ENCODE measurements around the gene C11orf86.

DNA sequence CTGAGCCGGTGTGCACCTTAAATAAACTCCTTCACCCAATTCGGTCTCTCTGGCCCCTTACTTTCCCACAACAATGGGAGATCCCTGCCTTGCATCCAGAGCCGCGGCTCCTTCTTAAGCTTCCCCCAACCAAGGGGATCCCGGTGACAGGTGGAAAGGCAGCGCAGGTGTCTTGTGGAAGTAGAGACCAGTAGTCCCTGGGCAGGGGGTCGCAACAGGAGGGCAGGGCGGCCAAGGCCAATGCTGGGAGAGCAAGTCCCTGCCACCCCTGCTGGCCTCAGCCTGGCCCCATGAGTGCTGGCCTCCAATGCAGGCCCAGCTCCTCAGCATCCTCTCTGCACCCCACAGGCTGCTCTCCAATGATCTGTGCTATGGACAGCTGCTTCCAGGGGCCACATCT lies 39.9 kb downstream of the C11orf86 start:
- TF ChIP-seq MAX (CRISPR knock-in tag; IDR thresholded peaks at IDR 0.05) (no peak), JAZF1 (CRISPR knock-in tag; IDR thresholded peaks at IDR 0.05) (no peak), ATF1 (CRISPR knock-in tag; IDR thresholded peaks at IDR 0.05) (no peak)
